ENCODE data around the gene EFCAB13. TPM values are rescaled to one million over a fixed set of nuclear protein-coding genes. Genes with fewer than 3 reads are reported as not detected.

EFCAB13 gene
- 4.4 and 8.1 TPM in 2 replicates for total RNA-seq

DNA sequence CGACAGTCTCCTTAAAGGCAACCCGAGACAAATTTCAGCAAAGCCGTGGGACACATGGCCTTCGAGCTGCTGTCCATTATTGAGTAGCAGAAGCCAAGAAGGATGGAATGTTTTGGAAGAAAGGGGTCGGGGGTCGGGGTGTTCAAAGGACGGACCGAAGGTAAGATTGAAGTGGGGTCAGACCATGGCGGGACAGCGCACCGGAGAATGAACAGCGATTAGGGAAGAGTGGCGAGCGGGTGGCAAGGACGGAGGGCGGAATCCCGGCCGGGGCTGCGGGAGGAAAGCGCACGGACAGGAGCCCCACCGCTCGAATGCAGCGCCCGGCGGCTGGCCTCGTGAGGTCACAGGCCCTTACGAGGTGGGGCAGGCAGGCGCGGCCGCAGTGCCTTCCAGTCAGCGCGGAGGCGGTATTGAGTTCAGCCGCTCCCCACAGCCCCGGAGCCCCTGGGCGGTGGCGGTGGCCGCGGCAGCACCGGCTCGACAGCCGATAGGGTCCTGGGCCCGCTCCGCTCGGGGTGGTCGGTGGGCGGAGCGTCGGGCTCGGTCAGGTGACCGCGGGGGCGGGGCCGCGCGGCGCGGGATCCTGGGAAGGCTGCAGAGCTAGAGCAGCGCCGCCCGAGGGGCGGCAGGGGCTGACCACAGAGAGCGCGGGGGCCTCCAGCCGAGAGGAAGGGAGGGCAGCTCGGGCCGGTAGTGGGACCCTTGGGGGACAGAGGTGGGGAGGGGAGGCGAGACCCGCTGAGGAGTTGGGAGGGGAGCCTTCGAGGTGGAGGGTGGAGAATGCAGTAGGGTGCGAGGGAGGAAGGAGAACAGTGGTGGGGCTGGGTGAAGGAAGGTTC lies at the start of gene EFCAB13:
TSS of gene EFCAB13 (plus strand) at position 574 of the 842 bp plus-strand sequence. CDS start 4,399 bp downstream, outside the sequence.

Other genes with a start within 250 kb of the EFCAB13 start
- gene CDC27, start 134.7 kb upstream of the EFCAB13 start, total RNA-seq, result 106 and 142 TPM in 2 replicates
- gene MYL4, start 114.6 kb upstream of the EFCAB13 start, total RNA-seq, result 0.82 and 1.6 TPM in 2 replicates
- 44.5 and 44.7 TPM in 2 replicates for gene ITGB3, start 70.1 kb upstream of the EFCAB13 start, total RNA-seq
- 60.5 and 204 TPM in 2 replicates for gene NPEPPS, start 207.2 kb downstream of the EFCAB13 start, total RNA-seq

Data from bladder microvascular endothelial cell (primary cell).